Panc1 (cell line): ENCODE results near the gene LRRFIP2. TPM values are rescaled to one million over a fixed set of nuclear protein-coding genes. Genes with fewer than 3 reads are reported as not detected.

Source experiments
- ATAC-seq: fragments of 200-7000 bp; cut with Tn5 transposase; 2 replicates; pipeline ENCODE4 v1.9.1; 2020; ENCODE audit warnings: mild to moderate bottlenecking, moderate library complexity
- BruUV-seq: library from RNA; stranded (reverse); fragments of 400-500 nt; replicated peaks from 2 replicates; lab custom pipeline; 2021; lab: Mats Ljungman, UMichigan
- CTCF ChIA-PET: fragments of 300-600 bp; sonication (Branson Sonifier 250); formaldehyde crosslinking; loops from one replicate; lab custom pipeline; 2022; ENCODE audit warnings: antibody characterized with exemption; lab: Charles Lee
- POLR2A ChIA-PET: fragments of 300-600 bp; sonication (Branson Sonifier 250); formaldehyde crosslinking; loops from one replicate; lab custom pipeline; 2022; ENCODE audit warnings: antibody characterized with exemption; lab: Charles Lee
- DNase-seq: peaks from one replicate; pipeline ENCODE4 v3.0.0-alpha.2; 2010; ENCODE audit warnings: low read depth, low spot score
- H3K27ac ChIP-seq: 2 replicates; pipeline ENCODE4 v1.5.1; 2011; ENCODE audit warnings: mild to moderate bottlenecking, low read length, inconsistent platforms
- H3K27me3 ChIP-seq: fragments of 200-500 bp; sonication (Bioruptor generic); 2 replicates; pipeline ENCODE4 v1.6.0; 2014; ENCODE audit warnings: low read length, inconsistent platforms; ENCODE audit not compliant: control insufficient read depth, insufficient read depth
- H3K36me3 ChIP-seq: fragments of 200-500 bp; sonication (Bioruptor generic); 2 replicates; pipeline ENCODE4 v1.5.1; 2014; ENCODE audit warnings: inconsistent platforms, mild to moderate bottlenecking, low read length, moderate library complexity; ENCODE audit not compliant: control insufficient read depth, insufficient read depth
- H3K4me1 ChIP-seq: 2 replicates; pipeline ENCODE4 v1.5.1; 2011; ENCODE audit warnings: inconsistent platforms, mild to moderate bottlenecking, low read length, moderate library complexity; ENCODE audit not compliant: control insufficient read depth, insufficient read depth
- H3K4me3 ChIP-seq, 2 experiments: 2 replicates each; pipeline ENCODE4 v1.5.1; 2011 to 2012; ENCODE audit warnings: low read depth in 2 of 2, low read length in 2 of 2, mild to moderate bottlenecking in 2 of 2, inconsistent platforms in 1 of 2, moderate library complexity in 1 of 2
- H3K9me3 ChIP-seq: fragments of 200-500 bp; sonication (Bioruptor generic); 2 replicates; pipeline ENCODE4 v1.5.1; 2014; ENCODE audit warnings: low read depth, mild to moderate bottlenecking, inconsistent platforms, low read length, moderate library complexity; ENCODE audit not compliant: control insufficient read depth, insufficient read depth
- CTCF ChIP-seq: fragments of 450-650 bp; IDR thresholded peaks from 2 replicates; pipeline ENCODE4 v1.5.1; 2017; ENCODE audit warnings: mild to moderate bottlenecking
- POLR2AphosphoS5 ChIP-seq: IDR thresholded peaks from 2 replicates; pipeline ENCODE4 v1.6.1; 2012; ENCODE audit warnings: mild to moderate bottlenecking, low read depth, low read length, moderate library complexity
- REST ChIP-seq, 2 experiments: IDR thresholded peaks; 2 replicates each; pipeline ENCODE4 v1.6.1; 2011 to 2012; ENCODE audit warnings: low read depth in 2 of 2, control low read depth in 1 of 2, low read length in 1 of 2, mild to moderate bottlenecking in 1 of 2, moderate library complexity in 1 of 2; ENCODE audit not compliant: insufficient read depth in 1 of 2
- SIN3A ChIP-seq: IDR thresholded peaks from 2 replicates; pipeline ENCODE4 v1.6.1; 2012; ENCODE audit warnings: low read depth, mild to moderate bottlenecking, low read length, moderate library complexity, borderline replicate concordance; ENCODE audit not compliant: insufficient read depth
- TCF7L2 ChIP-seq: IDR thresholded peaks from 2 replicates; pipeline ENCODE4 v1.6.1; 2011; ENCODE audit warnings: mild to moderate bottlenecking, low read depth, low read length, inconsistent platforms
- in situ Hi-C: cut with HindIII; loops from 2 replicates; pipeline ENCODE4 v1.10.0; 2016; ENCODE audit warnings: low sequenced_read_pairs, low pct_unique_long_range_greater_than_20kb
- intact Hi-C: fragments of 100-400 bp; cut with micrococcal nuclease; formaldehyde crosslinking; loops from one replicate; pipeline ENCODE4 v1.10.0; 2022; ENCODE audit not compliant: unreplicated experiment
- total RNA-seq: library from RNA; stranded (reverse); gene quantifications from one replicate; pipeline ENCODE4 v1.2.1, GENCODE V29; 2021; ENCODE audit not compliant: unreplicated experiment

Gene LRRFIP2
- total RNA-seq, 1 experiment from 2014 or later: 32.3 TPM

- no peak overlapping the region for H3K4me3 ChIP-seq
- TF ChIP-seq POLR2AphosphoS5 (no peak), REST (IDR thresholded peaks at IDR 0.05; ENCODE audit: insufficient read depth in 1 of 2, low read depth in 2 of 2, low read length in 1 of 2) (no peak), CTCF (no peak), SIN3A (no peak)
- CTCF ChIA-PET: no interaction called here
- in situ Hi-C loops (no loop called here), intact Hi-C loops (no loop called here)
- no peaks in the 10 kb centered on the region for H3K27me3 ChIP-seq
- DNase-seq (no peak), ATAC-seq (no peak)
- H3K4me1 ChIP-seq: no peaks in the 10 kb centered on the region
- H3K36me3 ChIP-seq: peaks cover 2% of the 10 kb centered on the region; the same call in 1 of the 2 replicates
- H3K27ac ChIP-seq: no peak overlapping the region
- no TSS peak for BruUV-seq
- no peaks in the 10 kb centered on the region for H3K9me3 ChIP-seq
- POLR2A ChIA-PET: no interaction called here
These were observed 75.5 kb downstream of the LRRFIP2 start for GRCh38 chr3:37098884-37099283.

- intact Hi-C loops: no loop called here
- Histone ChIP-seq H3K4me3 (no peak overlapping the region), H3K27me3 (no peaks in the 10 kb centered on the region), H3K9me3 (no peaks in the 10 kb centered on the region), H3K36me3 (peaks cover 2% of the 10 kb centered on the region; the same call in 1 of the 2 replicates), H3K4me1 (no peaks in the 10 kb centered on the region), H3K27ac (no peak overlapping the region)
- ChIA-PET POLR2A (no interaction called here), CTCF (no interaction called here)
- TF ChIP-seq REST (IDR thresholded peaks at IDR 0.05; ENCODE audit: insufficient read depth in 1 of 2, low read depth in 2 of 2, low read length in 1 of 2) (no peak), SIN3A (no peak), CTCF (no peak), TCF7L2 (no peak), POLR2AphosphoS5 (no peak)
- no peak for ATAC-seq
- no TSS peak for BruUV-seq
- in situ Hi-C loops: no loop called here
- DNase-seq: no peak
These were observed 76.6 kb downstream of the LRRFIP2 start for GRCh38 chr3:37097776-37098175.
